ENCODE results near the gene TAS2R38.

DNA sequence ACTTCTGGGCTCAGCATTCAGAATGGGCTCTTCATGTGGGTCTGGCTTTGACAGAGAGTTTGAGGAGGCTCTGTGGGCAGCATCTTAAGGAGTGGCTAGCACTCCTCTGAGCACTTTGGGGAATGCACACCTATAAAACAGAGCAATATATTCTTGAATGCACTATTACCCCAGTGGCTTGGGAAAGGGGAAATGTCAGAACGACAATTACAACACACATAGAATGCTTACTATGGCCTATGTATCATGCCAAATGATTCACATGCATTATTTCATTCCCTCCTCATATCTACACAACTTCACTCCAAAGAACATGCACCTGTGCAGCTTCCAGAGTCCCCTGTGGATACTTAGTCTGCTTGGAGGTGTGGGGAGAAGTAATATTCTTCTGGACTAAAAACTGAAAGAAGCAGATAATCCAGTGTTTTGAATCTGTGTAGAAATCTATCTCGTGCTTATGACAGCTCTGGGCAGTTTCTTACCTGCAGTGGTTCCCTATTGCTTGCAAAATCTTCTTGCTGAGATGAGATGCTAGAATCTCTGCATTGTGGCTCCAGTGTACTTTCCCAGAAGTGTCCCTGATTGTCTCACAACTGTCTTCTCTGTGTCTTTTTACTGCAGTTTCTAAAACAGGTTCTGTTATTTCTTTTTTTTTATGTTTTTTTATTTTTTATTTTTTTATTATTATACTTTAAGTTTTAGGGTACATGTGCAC is 16.6 kb upstream of the TAS2R38 start:
- TF ChIP-seq, protein P1, sequence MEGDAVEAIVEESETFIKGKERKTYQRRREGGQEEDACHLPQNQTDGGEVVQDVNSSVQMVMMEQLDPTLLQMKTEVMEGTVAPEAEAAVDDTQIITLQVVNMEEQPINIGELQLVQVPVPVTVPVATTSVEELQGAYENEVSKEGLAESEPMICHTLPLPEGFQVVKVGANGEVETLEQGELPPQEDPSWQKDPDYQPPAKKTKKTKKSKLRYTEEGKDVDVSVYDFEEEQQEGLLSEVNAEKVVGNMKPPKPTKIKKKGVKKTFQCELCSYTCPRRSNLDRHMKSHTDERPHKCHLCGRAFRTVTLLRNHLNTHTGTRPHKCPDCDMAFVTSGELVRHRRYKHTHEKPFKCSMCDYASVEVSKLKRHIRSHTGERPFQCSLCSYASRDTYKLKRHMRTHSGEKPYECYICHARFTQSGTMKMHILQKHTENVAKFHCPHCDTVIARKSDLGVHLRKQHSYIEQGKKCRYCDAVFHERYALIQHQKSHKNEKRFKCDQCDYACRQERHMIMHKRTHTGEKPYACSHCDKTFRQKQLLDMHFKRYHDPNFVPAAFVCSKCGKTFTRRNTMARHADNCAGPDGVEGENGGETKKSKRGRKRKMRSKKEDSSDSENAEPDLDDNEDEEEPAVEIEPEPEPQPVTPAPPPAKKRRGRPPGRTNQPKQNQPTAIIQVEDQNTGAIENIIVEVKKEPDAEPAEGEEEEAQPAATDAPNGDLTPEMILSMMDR (IDR thresholded peaks at IDR 0.05) = no peak
- no peak for TF ChIP-seq POLR2A (IDR thresholded peaks at IDR 0.05)
